GM18873 (cell line): ENCODE measurements around the gene LDLRAD4.

Experiments used
- ATAC-seq: cut with Tn5 transposase; IDR thresholded peaks from one replicate; pipeline ENCODE4 v1.9.1; 2021; ENCODE audit warnings: mild to moderate bottlenecking, moderate library complexity, moderate number of reproducible peaks; ENCODE audit not compliant: unreplicated experiment, low FRiP score

Gene LDLRAD4

DNA sequence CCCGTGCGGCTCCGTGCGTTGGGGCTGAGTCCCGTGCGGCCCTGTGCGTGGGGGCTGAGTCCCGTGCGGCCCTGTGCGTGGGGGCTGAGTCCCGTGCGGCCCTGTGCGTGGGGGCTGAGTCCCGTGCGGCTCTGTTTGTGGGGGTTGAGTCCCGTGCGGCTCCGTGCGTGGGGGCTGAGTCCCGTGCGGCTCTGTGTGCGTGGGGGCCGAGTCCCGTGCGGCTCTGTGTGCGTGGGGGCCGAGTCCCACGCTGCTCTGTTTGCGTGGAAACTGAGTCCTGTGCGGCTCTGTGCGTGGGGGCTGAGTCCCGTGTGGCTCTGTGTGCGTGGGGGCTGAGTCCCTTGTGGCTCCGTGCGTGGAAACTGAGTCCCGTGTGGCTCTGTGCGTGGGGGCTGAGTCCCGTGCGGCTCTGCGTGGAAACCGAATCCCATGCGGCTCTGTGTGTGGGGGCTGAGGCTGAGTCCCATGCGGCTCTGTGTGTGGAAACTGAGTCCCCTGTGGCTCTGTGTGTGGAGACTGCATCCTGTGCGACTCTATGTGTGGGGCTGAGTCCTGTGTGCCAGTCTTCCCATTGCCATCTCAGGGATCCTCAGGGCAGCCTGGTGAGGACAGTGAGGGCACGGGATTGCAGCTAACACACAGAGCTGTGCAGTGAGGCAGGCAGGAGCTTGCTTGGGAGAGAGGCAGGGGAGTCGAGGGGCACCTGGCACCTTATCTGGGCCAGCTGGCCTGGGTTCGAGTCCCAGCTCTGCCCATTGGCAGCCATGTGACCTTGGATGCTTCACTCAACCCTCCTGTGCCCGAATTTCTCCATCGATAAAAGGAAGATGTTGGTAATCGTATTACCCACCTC is 44.5 kb downstream of the LDLRAD4 start:
- no peak for ATAC-seq

DNA sequence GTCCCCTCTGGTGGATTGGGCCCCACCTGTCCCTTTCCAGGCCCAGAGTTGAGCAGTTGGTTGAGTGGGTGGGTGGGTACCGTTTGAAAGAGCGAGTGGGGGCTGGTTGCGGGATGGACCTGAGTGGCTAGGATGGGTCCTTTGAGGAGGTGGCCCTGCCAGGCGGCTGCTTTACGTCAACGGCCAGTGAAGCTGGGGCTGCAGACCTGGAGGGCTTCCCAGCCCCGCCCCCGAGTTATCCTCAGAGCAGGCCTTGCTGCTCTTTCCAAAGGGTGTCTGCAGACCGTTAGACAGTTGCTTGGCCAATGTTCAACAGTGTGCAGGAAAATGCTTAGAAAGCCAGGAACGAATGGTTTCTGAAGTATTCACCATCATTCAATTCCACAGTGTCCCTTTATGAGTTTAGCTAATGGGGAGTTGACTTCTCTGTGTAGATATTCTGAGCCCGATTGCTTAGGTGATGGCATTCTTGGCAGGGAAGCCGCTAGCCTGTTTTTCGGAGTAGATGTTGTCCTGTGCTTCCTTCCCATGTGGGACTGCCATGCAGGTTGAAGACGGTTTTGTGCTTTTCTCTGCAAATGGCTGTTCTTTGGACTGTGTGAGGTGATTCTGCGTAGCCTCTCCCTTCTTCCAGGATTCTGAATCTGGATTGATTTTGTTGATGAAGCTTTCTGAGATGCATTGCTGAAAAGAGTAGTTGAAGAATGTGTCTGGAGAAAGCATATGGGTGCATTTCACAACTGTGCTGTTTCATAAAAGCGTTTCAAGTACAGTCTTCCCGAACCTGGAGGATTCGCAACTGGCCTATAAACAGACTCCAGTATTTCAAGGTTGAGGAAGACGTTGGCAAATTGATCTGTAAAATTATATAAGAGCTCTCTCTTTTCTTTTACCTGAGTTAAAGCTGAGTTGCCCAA is 45.8 kb downstream of the LDLRAD4 start:
- ATAC-seq: no peak

DNA sequence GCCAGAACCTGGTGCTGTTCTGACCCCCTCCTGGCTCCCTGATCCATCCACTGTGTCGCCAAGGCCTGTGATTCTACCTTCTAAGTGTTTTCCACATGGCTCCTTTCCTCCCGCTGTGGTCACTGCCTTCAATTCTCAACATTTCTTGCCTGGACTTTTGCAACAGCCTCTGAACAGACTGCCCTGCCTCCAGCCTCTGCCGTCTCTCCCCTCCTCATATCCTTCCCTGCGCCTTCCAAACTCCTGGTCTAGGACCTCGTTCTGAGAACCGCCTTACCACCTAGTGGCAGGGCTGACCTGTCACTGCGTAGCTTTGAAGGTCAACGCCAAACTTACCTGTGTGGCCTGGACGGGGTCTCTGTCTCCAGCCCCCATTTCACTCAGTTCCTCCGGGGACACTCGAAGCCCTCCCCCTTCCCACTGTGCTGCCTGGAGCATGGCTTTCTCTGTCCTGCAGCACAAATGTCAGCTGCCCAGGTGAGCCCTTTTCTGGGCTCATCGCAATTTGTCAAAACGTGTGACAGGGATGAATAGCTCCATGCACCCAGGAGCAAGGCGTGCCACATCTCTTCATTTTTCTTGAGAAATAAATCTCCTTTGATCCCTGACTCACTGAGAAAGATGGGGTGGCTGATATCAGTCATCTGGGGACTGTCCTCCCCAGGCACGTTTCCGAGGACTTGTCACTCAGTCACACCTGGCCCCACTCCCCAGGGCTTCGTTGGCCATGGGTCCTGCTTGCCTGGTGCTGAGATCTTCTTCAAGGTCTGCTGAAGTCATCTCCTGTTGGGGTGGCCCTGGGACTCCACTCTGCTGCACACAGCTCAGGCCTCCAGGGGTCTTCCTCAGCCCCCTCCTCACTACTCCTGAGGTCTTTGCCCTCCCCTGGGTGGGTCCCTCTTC is 46.7 kb downstream of the LDLRAD4 start:
- no peak for ATAC-seq

DNA sequence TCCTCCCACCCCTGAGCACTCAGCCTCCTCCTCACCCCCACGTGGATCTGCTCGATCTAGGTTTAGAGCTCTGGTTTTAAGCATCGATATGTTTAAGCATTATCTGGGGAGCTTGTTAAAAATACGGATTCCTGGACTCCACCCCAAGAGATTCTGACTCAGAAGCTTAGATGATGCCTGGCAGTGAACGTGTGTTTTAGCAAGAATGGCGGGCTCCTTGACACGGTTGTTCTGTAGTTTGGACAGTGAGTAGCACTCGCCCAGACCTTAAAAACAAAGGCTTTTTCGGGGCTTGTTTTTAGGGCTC is 47.3 kb downstream of the LDLRAD4 start:
- ATAC-seq: no peak

DNA sequence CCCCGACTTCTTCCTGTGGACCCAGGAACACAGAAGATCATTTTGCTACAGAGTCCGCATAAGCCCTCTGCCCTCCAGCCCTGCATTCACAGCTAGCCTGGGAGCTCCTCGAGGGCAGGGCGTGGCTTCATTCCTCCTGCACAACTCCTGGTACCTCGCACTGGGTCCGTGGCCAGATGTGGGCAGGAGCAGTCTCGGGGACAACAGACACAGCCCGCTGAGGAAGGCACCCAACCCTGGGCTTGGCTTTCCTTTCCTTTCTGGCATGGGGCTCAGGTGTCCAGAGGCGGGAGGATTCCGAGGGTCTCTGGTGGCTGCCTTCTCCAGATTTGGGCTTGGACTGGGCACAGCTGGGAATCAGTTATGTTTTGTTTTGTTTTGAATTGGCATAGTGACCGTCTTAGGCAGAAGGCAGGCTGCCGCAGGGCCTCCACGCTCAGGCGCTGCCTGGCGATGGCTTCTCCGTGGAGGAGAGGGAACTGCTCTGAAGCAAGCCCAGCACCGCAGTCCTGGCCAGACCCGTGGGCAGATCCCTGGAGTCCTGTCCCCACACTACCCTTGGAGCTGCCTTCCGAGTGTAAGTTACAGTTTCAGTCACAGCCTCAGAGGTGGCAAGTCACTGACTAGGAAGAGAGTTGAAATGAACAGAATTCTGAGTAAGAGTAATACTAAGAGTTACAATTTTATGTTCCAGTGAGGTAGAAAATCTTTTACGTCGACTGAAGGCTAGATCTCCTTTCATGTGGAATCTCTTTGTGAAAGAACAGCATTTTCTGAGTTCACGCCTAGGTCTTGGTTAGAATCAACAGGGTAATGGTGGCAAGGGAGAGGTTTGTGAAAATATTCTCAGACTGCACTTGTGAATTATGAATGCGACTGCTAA is 47.9 kb downstream of the LDLRAD4 start:
- ATAC-seq: no peak

DNA sequence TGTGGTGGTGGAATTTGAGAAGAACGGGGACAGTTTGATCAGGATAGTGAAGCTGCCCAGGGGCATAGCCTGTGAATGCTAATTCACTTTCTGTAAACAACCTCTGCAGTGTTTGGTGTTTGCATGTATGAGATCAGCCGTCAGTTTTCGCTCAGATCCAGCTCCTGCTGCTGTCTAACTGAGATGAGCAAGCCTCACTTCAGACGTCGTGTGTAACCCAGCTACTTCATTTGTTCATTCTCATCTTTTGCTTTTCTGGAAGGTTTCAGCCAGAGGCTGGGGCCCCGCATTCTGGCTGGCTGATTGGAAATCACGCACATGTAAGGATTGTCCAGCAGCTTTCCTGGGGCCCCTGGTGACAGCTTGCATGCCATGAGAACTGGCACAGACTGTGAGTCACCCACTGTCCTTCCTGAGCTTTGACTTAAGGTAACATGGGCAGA is 48.9 kb downstream of the LDLRAD4 start:
- no peak for ATAC-seq

DNA sequence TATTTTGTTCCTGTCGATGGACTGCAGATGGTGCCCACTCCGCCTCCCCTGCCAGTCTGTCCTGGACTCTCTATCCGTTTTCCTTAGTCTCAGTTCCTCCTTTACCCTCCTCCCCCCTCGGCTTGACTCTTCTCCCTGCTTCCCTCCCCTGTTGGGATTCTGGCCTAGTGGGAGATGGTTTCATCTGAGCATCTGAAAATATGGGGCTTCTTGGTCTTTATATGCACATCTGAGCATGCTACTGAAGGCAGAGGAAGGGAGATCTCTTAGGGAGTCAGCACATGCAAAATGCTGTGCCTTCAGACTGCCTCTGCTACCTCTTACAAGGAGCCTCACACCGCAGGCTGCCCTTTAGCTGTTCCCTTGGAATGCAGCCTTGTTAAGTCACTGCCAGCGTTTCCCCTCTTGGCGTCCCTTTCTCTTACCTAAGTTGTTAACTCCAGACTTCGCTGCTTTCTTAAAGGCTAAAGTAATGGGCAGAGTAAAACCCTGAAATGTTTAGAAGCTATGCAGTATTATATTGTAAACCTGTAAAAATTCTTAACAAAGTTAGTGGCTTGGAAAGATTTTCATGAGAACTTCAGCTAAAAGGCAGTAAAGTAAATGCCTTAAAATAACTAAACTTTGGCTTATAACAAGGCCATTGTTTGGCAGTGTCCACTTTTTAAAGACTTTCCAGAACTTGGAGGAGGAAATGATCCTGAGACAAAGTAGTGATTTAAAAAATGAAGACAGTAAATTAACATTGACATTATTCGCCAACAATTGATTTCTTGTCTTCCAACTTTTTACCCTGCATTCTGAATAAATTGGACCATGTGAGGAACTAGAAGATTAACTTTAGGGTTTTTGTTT is 49.8 kb downstream of the LDLRAD4 start:
- no peak for ATAC-seq

DNA sequence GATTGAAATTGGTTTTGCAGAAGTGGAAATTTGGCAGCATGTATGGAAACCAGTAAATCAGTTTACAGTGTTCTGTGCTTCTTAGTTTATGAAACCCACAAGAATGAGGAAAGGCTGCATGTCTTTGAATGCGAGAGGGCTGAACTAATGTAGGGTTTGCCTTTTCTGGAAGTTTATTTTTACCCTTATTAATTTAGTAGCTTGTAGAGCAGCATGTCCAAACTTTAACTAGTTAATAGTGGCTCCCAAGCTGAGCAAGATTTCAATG is 50.4 kb downstream of the LDLRAD4 start:
- ATAC-seq: no peak

DNA sequence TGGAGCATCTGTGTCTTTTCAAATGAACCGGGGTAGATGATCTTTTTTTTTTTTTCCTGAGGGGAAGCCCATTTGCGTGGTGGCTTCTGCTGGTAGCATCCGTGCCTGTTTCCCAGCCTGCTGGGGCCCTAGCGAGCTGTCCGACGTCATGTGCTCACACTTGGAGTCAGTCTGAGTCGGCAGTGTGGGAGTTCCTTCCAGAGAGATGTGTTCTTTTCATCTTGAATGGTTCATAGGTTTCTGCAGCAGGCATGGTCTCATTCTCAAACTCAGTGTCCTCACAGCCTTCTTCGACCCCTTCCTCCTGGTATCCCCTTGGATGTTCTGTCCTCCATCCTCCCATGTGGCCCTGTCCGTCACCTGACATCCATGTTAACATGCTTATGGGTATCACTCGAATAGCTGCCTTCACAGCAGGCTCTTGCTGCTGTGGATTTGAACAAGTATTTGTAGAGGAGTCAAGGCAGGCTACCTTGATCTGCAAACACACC is 51.0 kb downstream of the LDLRAD4 start:
- no peak for ATAC-seq

DNA sequence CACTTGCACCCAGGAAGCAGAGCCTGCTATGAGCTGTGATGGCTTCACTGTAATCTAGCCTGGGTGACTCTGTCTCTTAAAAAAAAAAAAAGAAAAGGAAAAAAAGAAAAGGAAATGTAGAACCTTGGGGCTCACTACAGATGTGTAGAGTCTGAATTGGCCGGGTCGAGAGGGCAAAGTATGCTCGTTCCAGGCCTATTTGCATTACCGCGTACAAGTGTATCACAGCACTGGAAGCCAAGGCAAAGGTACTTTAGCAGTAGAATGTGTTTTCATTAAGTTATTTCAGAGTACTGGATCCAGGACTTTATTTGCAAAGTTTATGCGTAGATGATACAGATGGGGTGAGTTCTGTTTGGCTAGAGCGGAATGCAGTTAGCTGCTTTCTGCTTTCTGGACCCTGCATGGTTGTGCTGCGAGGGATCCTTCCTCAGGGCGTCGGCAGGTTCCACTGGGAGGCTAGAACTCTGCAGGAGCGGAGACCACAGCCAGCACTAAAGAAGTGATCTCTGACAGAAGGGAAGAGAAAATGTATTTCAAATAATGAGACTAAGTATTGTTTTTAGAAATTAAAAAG is 51.8 kb downstream of the LDLRAD4 start:
- no peak for ATAC-seq

DNA sequence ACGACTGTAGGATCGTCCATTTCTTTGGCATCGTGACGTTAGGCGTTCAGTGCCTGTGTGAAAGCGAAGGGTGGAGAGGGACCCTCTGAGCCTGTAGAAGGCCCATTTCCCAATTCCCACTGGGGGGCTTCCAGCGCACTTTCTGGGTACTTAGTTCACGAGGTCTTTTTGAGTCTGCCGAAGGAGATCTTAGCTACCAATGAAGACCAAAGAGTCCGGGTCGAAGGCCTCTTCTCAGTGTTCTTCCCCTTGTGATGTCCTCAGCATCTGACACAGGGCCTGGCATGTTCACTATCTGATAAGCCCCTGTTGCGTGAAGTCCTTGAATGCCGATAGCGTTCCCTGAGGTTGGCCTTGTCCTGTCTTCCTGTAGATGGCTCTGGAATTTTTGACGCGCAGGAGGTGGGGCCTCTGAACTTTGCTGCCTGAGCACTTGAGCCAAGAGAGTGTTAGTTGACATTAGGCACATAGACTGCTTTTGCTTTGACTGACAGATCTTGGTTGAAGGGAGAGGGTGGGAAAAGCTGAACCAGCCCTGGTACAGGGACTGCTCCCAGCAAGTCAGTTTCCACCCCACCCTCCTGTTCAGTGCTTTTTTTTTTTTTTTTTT is 52.8 kb downstream of the LDLRAD4 start:
- no peak for ATAC-seq

DNA sequence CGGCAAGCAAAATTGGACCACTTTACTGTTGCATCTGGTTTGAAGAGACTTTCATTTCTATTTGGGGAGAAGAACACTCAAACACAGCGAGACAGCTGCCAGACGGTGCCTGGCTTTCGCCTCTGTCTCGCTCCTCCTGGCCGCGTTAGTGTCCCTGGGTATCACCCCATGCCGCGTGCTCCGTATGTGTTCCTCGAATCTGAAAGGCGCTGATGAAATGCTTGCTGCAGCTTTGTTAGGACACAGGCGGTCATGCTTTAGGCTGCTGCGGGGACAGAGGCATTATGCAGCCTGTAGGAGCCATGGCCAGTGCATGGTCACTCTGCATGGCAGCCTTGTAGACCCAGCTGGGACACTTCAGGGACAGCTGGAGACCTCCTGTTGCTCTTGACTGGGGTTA is 53.9 kb downstream of the LDLRAD4 start:
- ATAC-seq: no peak

DNA sequence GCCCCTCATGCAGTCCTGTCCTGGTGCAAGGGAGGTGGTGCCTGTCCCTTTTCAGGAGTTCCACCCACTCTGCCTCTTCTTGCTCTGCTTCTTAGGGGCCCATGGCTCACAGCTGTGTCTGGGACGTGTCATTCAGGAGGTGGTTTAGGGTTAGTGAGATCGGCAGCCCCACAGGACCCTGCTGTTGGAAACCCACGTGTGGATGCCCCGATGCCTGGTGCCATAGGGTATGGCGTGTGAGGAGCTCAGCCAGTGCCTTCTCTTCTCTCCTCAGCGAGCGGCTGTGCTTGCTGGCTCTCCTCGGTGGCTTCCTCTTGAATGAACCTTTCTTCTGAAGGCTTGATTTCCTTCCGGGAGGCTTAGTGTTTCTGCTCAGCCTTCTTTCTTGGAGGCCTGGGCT is 55.2 kb downstream of the LDLRAD4 start:
- no peak for ATAC-seq

DNA sequence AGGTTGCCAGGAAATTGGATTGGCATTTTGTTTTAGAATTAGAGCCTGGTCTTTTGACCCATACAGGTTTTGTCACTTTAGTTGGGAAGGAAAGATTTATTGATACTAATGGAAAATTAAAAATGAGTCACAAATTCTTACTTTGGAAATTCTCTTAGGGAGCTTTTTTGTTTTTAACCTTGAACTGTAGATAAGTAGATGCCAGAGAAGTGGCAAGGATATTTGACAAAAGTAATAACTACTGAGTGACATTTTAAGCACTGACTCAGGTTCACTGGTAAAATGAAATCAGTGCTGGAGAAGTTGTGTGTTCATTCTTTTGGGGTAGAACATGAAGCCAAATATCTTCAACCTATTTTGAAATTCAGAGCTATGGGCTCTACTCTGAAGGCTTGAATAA is 56.5 kb downstream of the LDLRAD4 start:
- ATAC-seq: no peak

DNA sequence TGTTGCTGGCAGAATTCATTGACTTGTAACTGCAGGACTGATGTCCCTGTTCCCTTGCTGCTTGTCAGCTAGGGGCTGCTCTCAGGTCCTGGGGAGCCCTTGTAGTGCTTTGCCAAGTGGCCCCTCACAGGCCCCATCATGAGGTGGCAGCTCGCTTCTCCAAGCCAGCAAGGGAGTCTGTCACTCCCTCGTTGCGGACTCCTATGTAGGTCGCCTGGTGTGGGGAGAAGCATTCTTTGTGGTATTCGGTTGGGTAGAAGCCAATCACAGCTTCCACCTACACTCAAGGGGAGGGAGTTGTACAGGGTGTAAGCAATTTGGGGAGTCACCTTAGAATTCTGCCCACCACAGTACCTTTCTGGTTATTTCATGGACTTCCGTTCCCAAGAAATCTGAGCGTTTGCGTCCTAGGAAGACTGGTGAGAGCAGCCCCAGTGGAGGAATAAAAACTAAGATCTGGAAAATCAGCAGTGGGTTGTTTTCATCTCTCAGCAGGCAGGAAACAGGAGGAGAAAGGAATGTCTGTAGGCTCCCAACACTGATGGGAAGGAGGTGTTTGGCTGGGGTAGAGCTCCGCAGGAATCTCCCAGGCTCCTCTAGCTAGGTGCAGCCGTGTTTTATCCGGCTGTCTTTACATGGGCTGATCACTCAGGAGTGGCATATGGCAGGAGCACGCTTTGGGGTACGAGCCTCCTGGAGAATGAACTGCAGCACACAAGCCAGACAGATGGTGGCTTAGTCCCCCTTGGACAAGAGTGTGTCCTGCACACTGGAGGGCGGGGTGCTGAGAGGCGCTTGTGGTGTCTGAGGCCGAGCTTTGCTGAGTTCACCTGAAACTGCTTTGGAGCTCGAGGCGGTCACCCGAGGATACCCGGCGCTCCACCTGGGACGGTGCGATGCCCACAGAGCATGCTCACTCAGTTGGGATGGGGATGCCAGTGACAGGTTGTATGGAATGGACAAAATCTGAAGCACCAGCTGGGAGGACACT is 58.3 kb downstream of the LDLRAD4 start:
- ATAC-seq: no peak

DNA sequence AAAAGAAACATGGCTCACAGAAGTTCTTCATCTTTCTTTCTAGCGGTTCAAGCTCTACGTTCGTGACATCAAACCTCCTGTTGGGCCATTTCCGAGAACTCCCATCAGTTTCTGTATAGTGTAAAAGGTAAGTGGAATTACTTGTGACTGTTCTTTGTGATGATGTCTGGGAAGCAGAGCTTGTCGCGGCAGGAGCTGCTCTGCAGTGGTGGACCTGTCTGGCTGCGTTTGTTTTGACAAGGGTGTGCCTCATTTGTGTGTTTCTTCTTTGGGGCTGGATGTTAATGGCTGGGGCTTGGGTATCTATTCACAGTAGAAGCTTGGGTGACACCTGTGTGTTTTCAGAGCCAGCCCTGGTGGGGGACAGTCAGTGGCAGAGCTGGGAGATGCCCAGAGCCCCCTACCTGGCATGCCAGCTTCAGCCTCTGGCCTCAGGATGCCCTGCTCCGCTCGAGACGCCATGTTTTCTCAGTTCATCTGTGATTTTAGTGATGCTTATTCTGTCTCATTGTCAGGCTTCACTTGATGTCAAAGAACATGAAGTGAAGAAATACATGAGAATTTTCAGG is 59.6 kb downstream of the LDLRAD4 start:
- ATAC-seq: no peak
